WTC11 (cell line): ENCODE data around the gene MAS1. TPM values are rescaled to one million over a fixed set of nuclear protein-coding genes. Genes with fewer than 3 reads are reported as not detected.

Experiments used
- ATAC-seq: fragments of 200-7000 bp; cut with Tn5 transposase; 2 replicates; pipeline ENCODE4 v1.10.0; 2021; ENCODE audit warnings: mild to moderate bottlenecking, moderate library complexity
- CTCF ChIA-PET: fragments of 300-600 bp; sonication (Branson Sonifier 250); formaldehyde crosslinking; loops from one replicate; lab custom pipeline; 2021; ENCODE audit warnings: antibody characterized with exemption; lab: Charles Lee
- POLR2A ChIA-PET: fragments of 350-600 bp; sonication (Branson Sonifier 250); formaldehyde crosslinking; loops from one replicate; lab custom pipeline; 2021; ENCODE audit warnings: antibody characterized with exemption; lab: Charles Lee
- DNase-seq: peaks from one replicate; pipeline ENCODE4 v3.0.0; 2021; ENCODE audit warnings: low spot score
- H3K27ac Mint-ChIP-seq: 2 replicates; pipeline ENCODE4 v1.8.0; 2021; ENCODE audit warnings: mixed read lengths
- H3K27me3 Mint-ChIP-seq: 2 replicates; pipeline ENCODE4 v1.8.0; 2021; ENCODE audit warnings: low read depth, mild to moderate bottlenecking, moderate library complexity, mixed read lengths
- H3K36me3 Mint-ChIP-seq: 2 replicates; pipeline ENCODE4 v1.8.0; 2021; ENCODE audit warnings: mixed read lengths
- H3K4me1 Mint-ChIP-seq: 2 replicates; pipeline ENCODE4 v1.8.0; 2022; ENCODE audit warnings: mixed read lengths
- H3K4me3 Mint-ChIP-seq: 2 replicates; pipeline ENCODE4 v1.8.0; 2021; ENCODE audit warnings: mild to moderate bottlenecking, moderate library complexity, mixed read lengths
- H3K9me3 Mint-ChIP-seq: 2 replicates; pipeline ENCODE4 v1.8.0; 2021; ENCODE audit warnings: mixed read lengths
- CBFB ChIP-seq: sonication (generic); formaldehyde crosslinking; IDR thresholded peaks from 2 replicates; pipeline ENCODE4 v1.8.1; 2022; ENCODE audit warnings: mild to moderate bottlenecking, low read depth, missing genetic modification reagents
- GABPB1 ChIP-seq: sonication (generic); formaldehyde crosslinking; IDR thresholded peaks from 2 replicates; pipeline ENCODE4 v1.8.1; 2023; ENCODE audit warnings: mild to moderate bottlenecking, missing genetic modification reagents
- MXD4 ChIP-seq: fragments of 250-450 bp; sonication (Bioruptor Pico); IDR thresholded peaks from 2 replicates; pipeline ENCODE4 v1.8.0; 2021; ENCODE audit warnings: mild to moderate bottlenecking, moderate library complexity, borderline replicate concordance
- MYBL2 ChIP-seq: sonication (generic); formaldehyde crosslinking; IDR thresholded peaks from 2 replicates; pipeline ENCODE4 v1.8.1; 2023; ENCODE audit warnings: mild to moderate bottlenecking, moderate library complexity, missing genetic modification reagents
- RELA ChIP-seq: sonication (generic); formaldehyde crosslinking; IDR thresholded peaks from 2 replicates; pipeline ENCODE4 v1.8.1; 2022; ENCODE audit warnings: missing genetic modification reagents, mild to moderate bottlenecking, borderline replicate concordance
- SMAD3 ChIP-seq: sonication (generic); formaldehyde crosslinking; IDR thresholded peaks from 2 replicates; pipeline ENCODE4 v1.8.0; 2022; ENCODE audit warnings: missing genetic modification reagents, mild to moderate bottlenecking, borderline replicate concordance
- SMAD4 ChIP-seq: sonication (generic); formaldehyde crosslinking; IDR thresholded peaks from 2 replicates; pipeline ENCODE4 v1.8.0; 2022; ENCODE audit warnings: mild to moderate bottlenecking, missing genetic modification reagents
- SOX15 ChIP-seq: fragments of 250-450 bp; sonication (Bioruptor Pico); IDR thresholded peaks from 2 replicates; pipeline ENCODE4 v1.9.0; 2021; ENCODE audit warnings: mild to moderate bottlenecking
- TEAD4 ChIP-seq: sonication (generic); formaldehyde crosslinking; IDR thresholded peaks from 2 replicates; pipeline ENCODE4 v1.8.0; 2022; ENCODE audit warnings: mild to moderate bottlenecking, missing genetic modification reagents
- TP53 ChIP-seq: sonication (generic); formaldehyde crosslinking; IDR thresholded peaks from 2 replicates; pipeline ENCODE4 v1.8.1; 2023; ENCODE audit warnings: mild to moderate bottlenecking, missing genetic modification reagents
- ZNF138 ChIP-seq: sonication (generic); formaldehyde crosslinking; conservative IDR thresholded peaks from 2 replicates; pipeline ENCODE4 v1.8.1; 2022; ENCODE audit warnings: mild to moderate bottlenecking, moderate library complexity, missing genetic modification reagents
- ZNF232 ChIP-seq: sonication (generic); formaldehyde crosslinking; IDR thresholded peaks from 2 replicates; pipeline ENCODE4 v1.8.0; 2022; ENCODE audit warnings: mild to moderate bottlenecking, missing genetic modification reagents
- total RNA-seq: library from RNA; stranded (reverse); gene quantifications from 3 replicates; pipeline ENCODE4 v1.2.3, GENCODE V29; 2021
- TF ChIP-seq, protein P1 (sequence below): sonication (generic); formaldehyde crosslinking; conservative IDR thresholded peaks from 2 replicates; pipeline ENCODE4 v1.8.1; 2023; ENCODE audit warnings: mild to moderate bottlenecking, low read depth, missing genetic modification reagents, moderate library complexity
- TF ChIP-seq, protein P2 (sequence below): sonication (generic); formaldehyde crosslinking; IDR thresholded peaks from 2 replicates; pipeline ENCODE4 v1.8.1; 2023; ENCODE audit warnings: mild to moderate bottlenecking, missing genetic modification reagents, moderate library complexity
- TF ChIP-seq, protein P3 (sequence below): fragments of 250-450 bp; sonication (Bioruptor Pico); IDR thresholded peaks from 2 replicates; pipeline ENCODE4 v1.9.0; 2021; ENCODE audit warnings: mild to moderate bottlenecking
- TF ChIP-seq, protein P4 (sequence below): sonication (generic); formaldehyde crosslinking; IDR thresholded peaks from 2 replicates; pipeline ENCODE4 v1.8.0; 2022; ENCODE audit warnings: mild to moderate bottlenecking, missing genetic modification reagents

MAS1 gene
- total RNA-seq, 1 experiment from 2014 or later = 0.68 TPM

DNA sequence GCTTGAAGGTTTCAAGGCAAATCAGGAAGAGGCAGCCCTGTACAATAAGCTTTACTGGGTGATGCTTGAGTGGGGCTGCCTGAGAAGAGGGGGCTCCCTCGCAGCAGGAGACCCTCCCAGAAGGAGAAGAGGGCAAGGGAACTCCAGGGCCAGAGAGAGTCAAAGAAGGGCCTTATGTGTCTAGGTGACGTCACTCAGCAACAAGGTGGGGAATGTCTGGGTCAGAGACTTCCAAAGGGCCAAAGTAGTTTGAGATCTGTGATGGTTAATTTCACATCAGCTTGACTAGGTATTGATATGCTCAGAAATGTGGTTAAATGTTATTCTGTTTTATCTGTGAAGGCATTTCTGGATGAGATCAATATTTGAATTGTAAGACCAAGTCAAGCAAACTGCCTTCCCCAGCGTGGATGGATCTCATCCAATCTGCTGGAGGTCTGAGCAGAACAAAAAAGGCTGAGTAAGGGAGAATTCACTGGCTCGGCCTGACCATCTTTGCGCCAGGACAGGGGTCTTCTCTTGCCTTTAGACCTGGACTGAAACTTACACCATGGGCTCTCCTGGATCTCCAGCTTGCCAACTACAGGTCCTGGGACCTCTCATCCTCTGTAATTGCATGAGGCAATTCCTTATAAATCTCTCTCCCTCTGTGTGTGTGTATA, 35.9 kb downstream of the MAS1 start (continued):
- TF ChIP-seq, protein P1, sequence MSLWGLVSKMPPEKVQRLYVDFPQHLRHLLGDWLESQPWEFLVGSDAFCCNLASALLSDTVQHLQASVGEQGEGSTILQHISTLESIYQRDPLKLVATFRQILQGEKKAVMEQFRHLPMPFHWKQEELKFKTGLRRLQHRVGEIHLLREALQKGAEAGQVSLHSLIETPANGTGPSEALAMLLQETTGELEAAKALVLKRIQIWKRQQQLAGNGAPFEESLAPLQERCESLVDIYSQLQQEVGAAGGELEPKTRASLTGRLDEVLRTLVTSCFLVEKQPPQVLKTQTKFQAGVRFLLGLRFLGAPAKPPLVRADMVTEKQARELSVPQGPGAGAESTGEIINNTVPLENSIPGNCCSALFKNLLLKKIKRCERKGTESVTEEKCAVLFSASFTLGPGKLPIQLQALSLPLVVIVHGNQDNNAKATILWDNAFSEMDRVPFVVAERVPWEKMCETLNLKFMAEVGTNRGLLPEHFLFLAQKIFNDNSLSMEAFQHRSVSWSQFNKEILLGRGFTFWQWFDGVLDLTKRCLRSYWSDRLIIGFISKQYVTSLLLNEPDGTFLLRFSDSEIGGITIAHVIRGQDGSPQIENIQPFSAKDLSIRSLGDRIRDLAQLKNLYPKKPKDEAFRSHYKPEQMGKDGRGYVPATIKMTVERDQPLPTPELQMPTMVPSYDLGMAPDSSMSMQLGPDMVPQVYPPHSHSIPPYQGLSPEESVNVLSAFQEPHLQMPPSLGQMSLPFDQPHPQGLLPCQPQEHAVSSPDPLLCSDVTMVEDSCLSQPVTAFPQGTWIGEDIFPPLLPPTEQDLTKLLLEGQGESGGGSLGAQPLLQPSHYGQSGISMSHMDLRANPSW (CRISPR knock-in tag) = no peak
- TF ChIP-seq TEAD4 (CRISPR knock-in tag) = no peak
- TF ChIP-seq SOX15 (CRISPR knock-in tag) = no peak
- TF ChIP-seq, all 79 proteins: peak for 0

DNA sequence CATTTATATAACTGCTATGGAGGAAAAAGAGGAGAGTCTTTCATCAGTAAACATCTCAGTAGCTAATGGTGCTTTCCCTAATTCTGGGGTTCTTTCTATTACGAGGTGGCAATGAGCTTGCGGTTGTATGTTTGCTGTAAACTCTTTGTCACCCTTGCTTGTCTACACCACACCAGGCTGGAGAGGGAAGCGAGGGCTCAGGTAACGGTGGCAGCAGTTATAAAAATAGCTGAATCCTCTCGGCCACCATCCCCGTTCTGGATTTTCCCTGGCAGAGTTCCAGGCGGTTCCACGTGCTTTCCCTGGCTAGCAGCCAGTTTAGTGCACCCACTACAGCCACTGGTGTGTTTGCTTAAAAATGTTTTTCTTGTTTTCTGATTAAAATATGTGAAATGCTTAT, 39.0 kb downstream of the MAS1 start:
- ChIA-PET CTCF (interaction anchor here (1.2 to 1.3 kb wide), 2 partner anchors 66 to 126 kb away, joined by 3 to 6 read pairs; no protein-coding TSS in a partner anchor), POLR2A (no interaction called here)
- no peaks in the 10 kb centered on the region for H3K27me3 Mint-ChIP-seq
- no peak for ATAC-seq
- DNase-seq = no peak
- no peak overlapping the region for H3K4me3 Mint-ChIP-seq
- no peaks in the 10 kb centered on the region for H3K4me1 Mint-ChIP-seq
- H3K36me3 Mint-ChIP-seq = no peaks in the 10 kb centered on the region
- H3K27ac Mint-ChIP-seq = no peak overlapping the region
- no peaks in the 10 kb centered on the region for H3K9me3 Mint-ChIP-seq
- TF ChIP-seq, protein P2, sequence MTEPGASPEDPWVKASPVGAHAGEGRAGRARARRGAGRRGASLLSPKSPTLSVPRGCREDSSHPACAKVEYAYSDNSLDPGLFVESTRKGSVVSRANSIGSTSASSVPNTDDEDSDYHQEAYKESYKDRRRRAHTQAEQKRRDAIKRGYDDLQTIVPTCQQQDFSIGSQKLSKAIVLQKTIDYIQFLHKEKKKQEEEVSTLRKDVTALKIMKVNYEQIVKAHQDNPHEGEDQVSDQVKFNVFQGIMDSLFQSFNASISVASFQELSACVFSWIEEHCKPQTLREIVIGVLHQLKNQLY = no peak
- TF ChIP-seq MYBL2 (no peak), TP53 (CRISPR knock-in tag) (no peak), ZNF138 (CRISPR knock-in tag) (no peak), ZNF232 (CRISPR knock-in tag) (no peak), MXD4 (no peak)
- TF ChIP-seq, protein P3, sequence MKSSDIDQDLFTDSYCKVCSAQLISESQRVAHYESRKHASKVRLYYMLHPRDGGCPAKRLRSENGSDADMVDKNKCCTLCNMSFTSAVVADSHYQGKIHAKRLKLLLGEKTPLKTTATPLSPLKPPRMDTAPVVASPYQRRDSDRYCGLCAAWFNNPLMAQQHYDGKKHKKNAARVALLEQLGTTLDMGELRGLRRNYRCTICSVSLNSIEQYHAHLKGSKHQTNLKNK = no peak

DNA sequence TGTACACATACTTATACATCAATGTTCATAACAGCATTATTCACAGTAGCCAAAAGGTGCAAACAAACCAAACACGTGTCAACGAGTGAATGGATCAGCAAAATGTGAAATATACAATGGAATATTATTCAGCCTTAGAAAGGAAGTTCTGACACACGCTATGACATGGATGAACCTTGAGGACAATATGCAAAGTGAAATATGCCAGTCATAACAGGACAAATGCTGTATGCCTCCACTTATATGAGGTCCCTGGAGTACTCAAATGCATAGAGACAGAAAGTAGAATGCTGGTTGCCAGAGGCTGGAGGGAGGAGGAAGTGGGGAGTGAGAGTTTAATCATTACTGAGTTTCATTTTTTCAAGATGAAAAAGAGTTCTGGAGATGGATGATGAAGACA, 40.3 kb downstream of the MAS1 start:
- ChIA-PET CTCF (no interaction called here), POLR2A (no interaction called here)
- H3K27me3 Mint-ChIP-seq = peaks cover 7% of the 10 kb centered on the region; the same call in 1 of the 2 replicates
- no peak for TF ChIP-seq SMAD3 (CRISPR knock-in tag)
- TF ChIP-seq, protein P4, sequence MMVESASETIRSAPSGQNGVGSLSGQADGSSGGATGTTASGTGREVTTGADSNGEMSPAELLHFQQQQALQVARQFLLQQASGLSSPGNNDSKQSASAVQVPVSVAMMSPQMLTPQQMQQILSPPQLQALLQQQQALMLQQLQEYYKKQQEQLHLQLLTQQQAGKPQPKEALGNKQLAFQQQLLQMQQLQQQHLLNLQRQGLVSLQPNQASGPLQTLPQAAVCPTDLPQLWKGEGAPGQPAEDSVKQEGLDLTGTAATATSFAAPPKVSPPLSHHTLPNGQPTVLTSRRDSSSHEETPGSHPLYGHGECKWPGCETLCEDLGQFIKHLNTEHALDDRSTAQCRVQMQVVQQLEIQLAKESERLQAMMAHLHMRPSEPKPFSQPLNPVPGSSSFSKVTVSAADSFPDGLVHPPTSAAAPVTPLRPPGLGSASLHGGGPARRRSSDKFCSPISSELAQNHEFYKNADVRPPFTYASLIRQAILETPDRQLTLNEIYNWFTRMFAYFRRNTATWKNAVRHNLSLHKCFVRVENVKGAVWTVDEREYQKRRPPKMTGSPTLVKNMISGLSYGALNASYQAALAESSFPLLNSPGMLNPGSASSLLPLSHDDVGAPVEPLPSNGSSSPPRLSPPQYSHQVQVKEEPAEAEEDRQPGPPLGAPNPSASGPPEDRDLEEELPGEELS (CRISPR knock-in tag) = no peak
- TF ChIP-seq CBFB (CRISPR knock-in tag) = no peak
- TF ChIP-seq TP53 (CRISPR knock-in tag) = no peak
- no peak for TF ChIP-seq SMAD4 (CRISPR knock-in tag)
- TF ChIP-seq RELA (CRISPR knock-in tag) = no peak
- no peak for TF ChIP-seq ZNF232 (CRISPR knock-in tag)
- no peak for TF ChIP-seq SOX15 (CRISPR knock-in tag)
- TF ChIP-seq, protein P3 = no peak
- TF ChIP-seq GABPB1 (CRISPR knock-in tag) = no peak
- no peak overlapping the region for H3K27ac Mint-ChIP-seq
- no peaks in the 10 kb centered on the region for H3K4me1 Mint-ChIP-seq
- no peak overlapping the region for H3K4me3 Mint-ChIP-seq
- no peak for ATAC-seq
- DNase-seq = no peak
- peaks cover 10% of the 10 kb centered on the region for H3K9me3 Mint-ChIP-seq
- H3K36me3 Mint-ChIP-seq = no peaks in the 10 kb centered on the region
